ENCODE measurements around the gene DPP6. TPM values are rescaled to one million over a fixed set of nuclear protein-coding genes. Genes with fewer than 3 reads are reported as not detected.

The DPP6 gene
- total RNA-seq, 2 experiments from 2014 or later = not detected

DNA sequence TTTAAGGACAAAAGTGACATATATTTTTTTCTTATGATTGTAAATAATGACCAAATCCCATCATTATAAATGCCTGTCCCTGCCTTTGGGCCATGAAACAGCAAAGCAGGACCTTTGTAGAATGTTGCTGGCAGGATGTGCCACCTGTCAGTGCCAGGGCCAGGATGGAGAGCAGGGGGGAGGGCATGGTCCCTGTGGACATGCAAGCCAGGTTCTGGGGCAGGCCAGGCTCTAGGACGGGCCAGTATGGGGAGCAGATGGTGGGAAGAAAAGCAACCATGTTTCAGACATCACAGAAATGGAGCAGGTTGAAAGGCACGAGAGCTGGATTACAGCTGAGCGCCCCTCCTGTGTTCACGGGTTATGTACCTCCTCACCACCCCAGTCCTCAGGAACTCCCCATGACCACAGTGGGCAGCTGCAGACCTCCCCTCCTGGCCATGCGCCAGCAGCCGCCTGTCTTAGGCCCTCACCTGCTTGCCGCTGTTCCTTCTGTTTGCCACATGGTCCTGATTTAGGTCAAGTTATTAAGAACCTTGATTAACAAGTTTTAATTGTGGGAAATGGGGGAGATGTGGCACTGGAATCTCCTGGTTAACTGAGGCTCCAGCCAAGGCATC is 740.3 kb downstream of the DPP6 start:
- no peaks in the 10 kb centered on the region for H3K4me1 Mint-ChIP-seq (ENCODE audit: low read depth)
- peaks cover 8% of the 10 kb centered on the region for H3K9me3 Mint-ChIP-seq
- no peak overlapping the region for H3K27ac Mint-ChIP-seq
- ChIA-PET POLR2A (no interaction called here), CTCF (no interaction called here)
- H3K4me3 Mint-ChIP-seq = no peak overlapping the region
- intact Hi-C loops (cut with micrococcal nuclease) = no loop called here
- H3K27me3 Mint-ChIP-seq = peaks cover 13% of the 10 kb centered on the region
- DNase-seq = no peak
- H3K36me3 Mint-ChIP-seq = no peaks in the 10 kb centered on the region

DNA sequence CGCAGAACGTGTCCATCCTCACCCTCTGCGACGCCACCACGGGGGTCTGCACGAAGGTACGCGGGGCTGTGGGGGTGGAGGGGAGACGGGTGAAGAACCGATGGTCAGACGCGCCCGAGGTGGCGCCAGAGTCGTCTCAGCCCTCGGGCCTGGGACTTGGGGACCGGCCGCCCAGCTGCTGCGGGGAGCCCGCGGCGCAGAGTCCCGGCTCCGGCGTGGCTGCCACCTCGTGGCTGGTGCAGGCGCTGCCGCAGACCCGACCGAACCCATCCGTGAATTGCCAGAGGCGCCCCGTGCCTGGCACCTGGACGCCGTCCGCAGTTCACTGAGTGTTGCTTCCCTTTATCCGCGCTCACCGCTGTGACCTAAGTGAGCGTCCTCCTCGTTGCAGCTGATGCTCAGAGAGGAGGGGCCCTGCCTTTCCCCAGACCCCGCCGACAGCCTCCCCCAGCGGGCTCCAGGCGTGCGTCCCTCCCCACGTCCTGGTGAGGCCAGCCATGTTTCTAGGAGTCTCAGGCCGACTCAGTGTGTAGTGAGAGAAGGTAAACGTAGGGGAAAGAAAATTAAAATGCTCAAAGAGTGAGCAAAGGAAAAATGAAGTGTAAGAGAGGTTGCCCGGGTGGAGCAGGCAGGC is 742.1 kb downstream of the DPP6 start:
- intact Hi-C loops (cut with micrococcal nuclease) = no loop called here
- DNase-seq = peak; percentile 15
- peaks cover under 1% of the 10 kb centered on the region for H3K9me3 Mint-ChIP-seq
- no peaks in the 10 kb centered on the region for H3K4me1 Mint-ChIP-seq (ENCODE audit: low read depth)
- H3K4me3 Mint-ChIP-seq = no peak overlapping the region
- H3K36me3 Mint-ChIP-seq = no peaks in the 10 kb centered on the region
- peaks cover 9% of the 10 kb centered on the region for H3K27me3 Mint-ChIP-seq
- POLR2A ChIA-PET = no interaction called here
- CTCF ChIA-PET = interaction anchor here (0.9 kb wide), 1 partner anchor 96 kb away, joined by 3 read pairs; no protein-coding TSS in a partner anchor
- no peak overlapping the region for H3K27ac Mint-ChIP-seq

DNA sequence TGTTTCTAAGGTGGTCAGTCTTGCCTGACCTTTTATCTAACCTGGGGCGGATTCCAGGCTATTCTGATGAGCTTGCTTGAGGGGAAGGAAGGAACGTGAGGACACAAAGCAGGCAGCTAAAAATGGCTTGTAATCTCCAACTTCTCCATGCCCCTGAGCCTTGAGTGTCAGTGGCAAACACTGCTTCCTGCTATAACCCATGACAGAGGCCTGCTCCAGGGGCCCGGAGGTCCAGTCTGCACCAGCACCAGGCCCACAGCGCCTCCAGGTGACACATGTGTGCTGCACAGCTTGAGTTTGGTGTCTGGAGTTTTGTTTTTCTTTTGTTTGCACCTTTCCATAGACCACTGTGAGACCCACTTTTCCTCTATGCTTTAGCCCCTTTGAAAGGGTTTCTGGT is 742.8 kb downstream of the DPP6 start:
- intact Hi-C loops (cut with micrococcal nuclease) = no loop called here
- H3K4me1 Mint-ChIP-seq (ENCODE audit: low read depth) = no peaks in the 10 kb centered on the region
- no peak overlapping the region for H3K27ac Mint-ChIP-seq
- no peaks in the 10 kb centered on the region for H3K36me3 Mint-ChIP-seq
- peaks cover 9% of the 10 kb centered on the region for H3K27me3 Mint-ChIP-seq
- no peak overlapping the region for H3K4me3 Mint-ChIP-seq
- H3K9me3 Mint-ChIP-seq = no peaks in the 10 kb centered on the region
- CTCF ChIA-PET = interaction anchor here (0.9 kb wide), 1 partner anchor 96 kb away, joined by 3 read pairs; no protein-coding TSS in a partner anchor
- no peak for DNase-seq
- POLR2A ChIA-PET = no interaction called here

DNA sequence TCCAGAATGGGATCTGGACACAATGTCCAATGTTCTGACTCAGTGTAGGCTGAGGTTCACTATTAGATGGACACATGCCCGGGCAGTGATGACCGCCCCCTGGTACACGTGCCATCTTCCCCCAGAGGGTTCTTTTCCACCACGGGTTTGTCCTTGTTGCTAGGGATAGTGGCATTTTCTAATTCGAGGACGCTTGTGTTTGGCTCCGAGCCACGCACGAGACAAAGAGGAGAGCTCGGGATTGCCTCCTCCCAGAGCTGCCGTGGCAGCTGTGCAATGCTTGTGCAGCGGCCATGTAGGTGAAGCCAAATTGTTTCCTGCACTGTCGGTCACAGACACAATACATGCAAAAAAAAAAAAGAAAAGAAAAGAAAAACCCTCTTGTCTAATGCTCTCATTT is 743.2 kb downstream of the DPP6 start:
- Mint-ChIP-seq H3K36me3 (no peaks in the 10 kb centered on the region), H3K27me3 (peaks cover 9% of the 10 kb centered on the region), H3K9me3 (no peaks in the 10 kb centered on the region), H3K4me3 (no peak overlapping the region), H3K27ac (no peak overlapping the region), H3K4me1 (ENCODE audit: low read depth) (no peaks in the 10 kb centered on the region)
- no peak for DNase-seq
- intact Hi-C loops (cut with micrococcal nuclease) = no loop called here
- POLR2A ChIA-PET = no interaction called here
- CTCF ChIA-PET = interaction anchor here (0.9 kb wide), 1 partner anchor 97 kb away, joined by 3 read pairs; no protein-coding TSS in a partner anchor

DNA sequence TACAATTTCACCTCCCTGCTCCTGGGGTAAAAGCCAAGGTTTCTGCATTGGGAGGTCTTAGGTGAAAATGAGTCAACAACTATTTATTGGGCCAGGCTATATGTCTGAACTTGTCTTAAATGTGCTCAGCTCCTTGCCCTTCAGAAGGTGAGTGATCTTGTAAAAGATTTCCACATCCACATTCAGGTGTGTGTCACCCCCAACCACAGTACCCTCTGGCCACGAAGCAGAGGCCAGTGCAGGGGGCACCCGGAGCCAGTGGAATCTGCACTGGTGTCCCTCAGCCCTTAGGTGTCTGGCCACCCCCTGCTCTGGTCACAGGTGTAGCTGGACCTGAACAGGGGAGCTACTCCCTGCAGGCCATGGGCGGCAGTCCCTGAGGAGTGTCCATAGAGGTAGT is 752.3 kb downstream of the DPP6 start:
- no peak for DNase-seq
- no peak overlapping the region for H3K27ac Mint-ChIP-seq
- CTCF ChIA-PET = no interaction called here
- H3K4me1 Mint-ChIP-seq (ENCODE audit: low read depth) = no peaks in the 10 kb centered on the region
- H3K4me3 Mint-ChIP-seq = no peak overlapping the region
- H3K27me3 Mint-ChIP-seq = no peaks in the 10 kb centered on the region
- no peaks in the 10 kb centered on the region for H3K9me3 Mint-ChIP-seq
- intact Hi-C loops (cut with micrococcal nuclease) = no loop called here
- POLR2A ChIA-PET = no interaction called here
- no peaks in the 10 kb centered on the region for H3K36me3 Mint-ChIP-seq

DNA sequence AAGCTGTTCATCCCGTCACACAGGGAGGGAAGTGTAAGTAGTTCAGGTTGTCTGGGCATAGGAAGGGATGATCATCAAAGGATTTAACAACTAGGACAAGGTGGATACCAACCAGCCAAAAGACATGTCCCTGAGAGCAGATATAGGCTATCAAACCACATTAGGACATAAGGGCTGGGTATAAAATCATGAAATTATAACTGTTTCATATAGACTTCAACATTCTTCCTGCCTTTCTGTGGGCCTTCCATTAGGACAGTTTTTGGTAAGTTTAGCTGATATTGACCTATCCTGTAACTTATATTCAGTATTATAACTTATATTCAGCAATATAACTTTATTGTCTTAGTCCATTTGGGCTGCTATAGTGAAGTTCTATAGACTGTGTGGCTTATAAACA is 759.8 kb downstream of the DPP6 start:
- POLR2A ChIA-PET = no interaction called here
- no peaks in the 10 kb centered on the region for H3K36me3 Mint-ChIP-seq
- H3K27me3 Mint-ChIP-seq = peaks cover 2% of the 10 kb centered on the region
- peaks cover 18% of the 10 kb centered on the region for H3K9me3 Mint-ChIP-seq
- no peaks in the 10 kb centered on the region for H3K4me1 Mint-ChIP-seq (ENCODE audit: low read depth)
- intact Hi-C loops (cut with micrococcal nuclease) = no loop called here
- CTCF ChIA-PET = no interaction called here
- no peak for DNase-seq
- no peak overlapping the region for H3K4me3 Mint-ChIP-seq
- no peak overlapping the region for H3K27ac Mint-ChIP-seq

DNA sequence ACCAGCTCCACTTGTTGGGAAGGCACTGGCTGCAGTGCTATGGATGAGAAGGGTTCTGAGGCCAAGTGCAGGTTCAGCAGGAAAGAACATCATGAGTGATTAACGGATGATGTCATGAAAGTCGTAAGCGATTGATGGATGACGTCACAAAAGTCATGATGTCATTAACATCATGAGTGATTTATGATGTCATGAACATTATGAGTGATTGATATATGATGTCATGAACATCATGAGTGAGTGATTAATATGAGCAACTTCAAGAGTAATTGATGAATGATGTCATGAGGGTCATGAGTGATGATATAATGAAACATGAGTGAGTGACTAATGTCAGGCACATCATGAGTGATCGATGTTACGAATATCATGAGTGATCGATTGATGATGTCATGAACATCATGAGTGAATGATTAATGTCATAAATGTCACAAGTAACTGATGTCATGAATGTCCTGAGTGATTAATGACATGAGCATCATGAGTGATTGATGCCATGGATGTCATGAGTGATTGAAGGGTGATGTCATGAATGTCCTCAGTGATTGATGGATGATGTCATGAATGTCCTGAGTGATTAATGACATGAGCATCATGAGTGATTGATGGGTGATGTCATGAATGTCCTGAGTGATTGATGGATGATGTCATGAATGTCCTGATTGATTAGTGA is 765.2 kb downstream of the DPP6 start:
- ChIA-PET CTCF (no interaction called here), POLR2A (no interaction called here)
- Mint-ChIP-seq H3K27me3 (peaks cover 4% of the 10 kb centered on the region), H3K4me3 (no peak overlapping the region), H3K27ac (no peak overlapping the region), H3K4me1 (ENCODE audit: low read depth) (no peaks in the 10 kb centered on the region), H3K9me3 (peaks cover 4% of the 10 kb centered on the region), H3K36me3 (no peaks in the 10 kb centered on the region)
- intact Hi-C loops (cut with micrococcal nuclease) = no loop called here
- DNase-seq = no peak

DNA sequence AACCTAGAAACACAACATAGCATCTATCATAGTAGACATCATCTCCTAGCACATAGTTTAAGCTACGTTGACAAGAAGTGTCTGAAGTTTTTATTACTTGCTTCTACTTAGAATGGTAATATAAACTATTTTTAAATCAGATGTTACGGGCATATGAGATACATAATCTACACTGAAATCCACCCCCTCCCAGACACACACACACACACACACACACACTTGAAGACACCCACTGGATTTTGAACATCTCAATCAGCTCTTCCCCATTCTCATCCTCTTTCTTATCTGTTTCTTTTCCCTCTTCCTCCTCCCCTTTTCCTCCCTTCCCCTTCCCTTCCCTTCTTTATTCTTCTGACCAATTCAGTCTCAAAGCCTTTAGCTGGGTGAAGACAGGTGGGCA is 774.8 kb downstream of the DPP6 start:
- DNase-seq = no peak
- peaks cover 2% of the 10 kb centered on the region for H3K27me3 Mint-ChIP-seq
- H3K36me3 Mint-ChIP-seq = no peaks in the 10 kb centered on the region
- ChIA-PET POLR2A (no interaction called here), CTCF (no interaction called here)
- H3K27ac Mint-ChIP-seq = no peak overlapping the region
- intact Hi-C loops (cut with micrococcal nuclease) = no loop called here
- no peak overlapping the region for H3K4me3 Mint-ChIP-seq
- H3K9me3 Mint-ChIP-seq = no peaks in the 10 kb centered on the region
- no peaks in the 10 kb centered on the region for H3K4me1 Mint-ChIP-seq (ENCODE audit: low read depth)

DNA sequence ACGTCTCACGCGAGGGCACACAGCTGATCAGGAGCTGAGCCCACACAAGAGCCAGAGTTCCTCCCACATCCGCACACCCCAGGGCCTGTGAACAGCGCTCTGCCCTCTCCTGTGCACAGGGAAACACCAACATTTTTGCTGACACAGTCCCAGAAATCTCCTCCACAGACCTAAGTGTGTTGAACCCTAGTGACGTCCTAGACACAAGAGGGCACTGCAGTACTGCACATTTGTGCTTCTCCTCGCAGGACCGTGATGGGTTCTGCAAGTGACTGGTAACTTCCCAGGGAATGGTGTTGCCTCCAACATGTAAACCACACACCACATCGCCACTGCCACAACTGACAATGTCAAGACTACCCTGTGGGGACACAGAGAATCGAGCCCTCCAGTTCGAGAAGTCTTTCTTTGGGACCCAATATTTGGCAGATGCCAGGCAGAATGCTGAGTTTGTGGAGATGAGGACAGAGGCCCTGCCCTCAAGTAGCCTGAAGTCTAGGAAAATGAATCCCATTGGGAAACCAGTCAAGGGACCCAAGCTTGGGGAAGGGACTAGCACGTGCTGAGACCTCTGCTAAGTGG is 780.5 kb downstream of the DPP6 start:
- Mint-ChIP-seq H3K4me3 (no peak overlapping the region), H3K9me3 (no peaks in the 10 kb centered on the region)
- DNase-seq = no peak

DNA sequence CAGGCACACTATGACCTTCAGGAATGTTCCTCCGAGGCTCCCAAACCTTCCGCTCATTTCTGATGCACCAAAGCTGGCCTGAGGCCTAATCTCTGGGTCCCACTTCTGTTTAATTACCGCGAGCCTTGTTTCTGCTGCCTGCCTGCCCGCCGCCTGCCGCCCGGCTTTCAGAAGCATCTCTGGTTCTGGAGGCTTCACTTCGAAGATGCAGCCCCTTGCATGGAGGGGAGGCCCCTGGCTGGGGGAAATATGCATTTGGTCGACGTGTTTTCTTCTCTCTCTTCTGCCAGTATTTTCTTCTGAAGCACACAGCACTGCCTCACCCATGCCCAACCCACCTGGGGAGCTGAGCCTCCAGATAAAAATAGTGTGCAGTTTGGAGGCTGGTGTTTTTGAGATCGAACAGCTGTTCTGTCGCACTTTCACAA is 783.8 kb downstream of the DPP6 start:
- Mint-ChIP-seq H3K9me3 (no peaks in the 10 kb centered on the region), H3K4me3 (no peak overlapping the region), H3K4me1 (ENCODE audit: low read depth) (no peaks in the 10 kb centered on the region), H3K36me3 (no peaks in the 10 kb centered on the region), H3K27me3 (no peaks in the 10 kb centered on the region), H3K27ac (no peak overlapping the region)
- intact Hi-C loops (cut with micrococcal nuclease) = no loop called here
- CTCF ChIA-PET = no interaction called here
- POLR2A ChIA-PET = no interaction called here
- DNase-seq = no peak

More for the DNA sequence above, 780.5 kb downstream of the DPP6 start:
- no peak overlapping the region for H3K27ac Mint-ChIP-seq
- no peaks in the 10 kb centered on the region for H3K36me3 Mint-ChIP-seq
- ChIA-PET POLR2A (no interaction called here), CTCF (no interaction called here)
- intact Hi-C loops (cut with micrococcal nuclease) = no loop called here
- no peaks in the 10 kb centered on the region for H3K27me3 Mint-ChIP-seq
- no peaks in the 10 kb centered on the region for H3K4me1 Mint-ChIP-seq (ENCODE audit: low read depth)

DNA sequence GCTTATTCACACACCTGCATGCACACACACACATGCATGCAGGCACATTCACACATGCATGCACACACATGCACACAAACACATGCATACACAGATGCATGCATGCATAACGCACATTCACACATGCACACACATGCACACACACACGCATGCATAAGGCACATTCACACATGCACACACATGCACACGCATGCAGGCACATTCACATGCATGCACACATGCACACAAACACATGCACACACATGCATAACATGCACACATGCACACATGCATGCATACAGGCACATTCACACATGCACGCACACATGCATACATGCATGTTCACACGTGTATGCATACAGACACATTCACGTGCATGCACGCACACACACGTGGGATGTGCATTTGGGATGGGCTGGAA is 784.9 kb downstream of the DPP6 start:
- ChIA-PET CTCF (no interaction called here), POLR2A (no interaction called here)
- no peak overlapping the region for H3K4me3 Mint-ChIP-seq
- H3K9me3 Mint-ChIP-seq = no peaks in the 10 kb centered on the region
- intact Hi-C loops (cut with micrococcal nuclease) = no loop called here
- H3K36me3 Mint-ChIP-seq = no peaks in the 10 kb centered on the region
- no peak overlapping the region for H3K27ac Mint-ChIP-seq
- H3K27me3 Mint-ChIP-seq = peaks cover 3% of the 10 kb centered on the region
- no peaks in the 10 kb centered on the region for H3K4me1 Mint-ChIP-seq (ENCODE audit: low read depth)
- DNase-seq = no peak

DNA sequence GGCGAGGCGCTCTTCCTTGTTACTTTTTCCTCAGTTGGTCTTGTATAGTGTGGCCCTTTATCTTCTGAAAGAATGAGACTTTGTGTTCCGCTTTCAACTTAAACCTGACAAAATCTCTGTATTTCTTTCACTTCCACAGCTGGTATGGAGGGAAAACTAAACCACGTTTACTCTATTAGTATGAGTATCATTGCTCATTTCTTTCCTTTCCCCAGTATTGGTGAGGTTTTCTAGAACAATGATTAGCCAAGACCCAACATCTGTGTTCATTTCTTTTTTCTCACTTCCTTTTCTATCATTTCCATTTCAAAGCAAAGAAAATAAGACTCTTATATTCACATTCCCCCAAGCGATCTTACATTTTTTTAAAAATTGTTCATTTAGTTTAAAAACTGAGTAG is 785.4 kb downstream of the DPP6 start:
- no peaks in the 10 kb centered on the region for H3K9me3 Mint-ChIP-seq
- POLR2A ChIA-PET = no interaction called here
- no peak for DNase-seq
- no peak overlapping the region for H3K27ac Mint-ChIP-seq
- intact Hi-C loops (cut with micrococcal nuclease) = no loop called here
- peaks cover 3% of the 10 kb centered on the region for H3K27me3 Mint-ChIP-seq
- no peaks in the 10 kb centered on the region for H3K36me3 Mint-ChIP-seq
- CTCF ChIA-PET = no interaction called here
- no peak overlapping the region for H3K4me3 Mint-ChIP-seq
- H3K4me1 Mint-ChIP-seq (ENCODE audit: low read depth) = no peaks in the 10 kb centered on the region

DNA sequence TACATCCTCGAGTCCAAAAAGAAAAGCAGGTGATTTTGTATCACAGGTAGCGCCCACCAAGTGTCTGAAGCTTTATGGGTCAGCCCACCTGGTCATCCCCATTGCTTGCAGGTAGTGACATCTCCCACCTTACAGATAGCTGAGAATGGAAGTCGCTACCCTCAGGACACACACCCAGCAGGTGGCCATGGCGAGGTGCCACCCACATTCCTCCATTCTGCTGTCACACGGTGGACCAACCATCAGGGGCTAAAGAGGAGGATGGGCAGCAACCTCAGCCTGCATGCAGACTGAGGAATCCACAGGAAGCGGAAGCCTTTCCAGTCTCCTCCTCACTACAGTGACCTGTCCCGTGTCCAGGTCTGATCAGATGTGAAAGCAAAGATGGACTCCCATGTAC is 787.9 kb downstream of the DPP6 start:
- intact Hi-C loops (cut with micrococcal nuclease) = no loop called here
- H3K27me3 Mint-ChIP-seq = peaks cover 10% of the 10 kb centered on the region
- POLR2A ChIA-PET = no interaction called here
- no peaks in the 10 kb centered on the region for H3K9me3 Mint-ChIP-seq
- DNase-seq = no peak
- H3K27ac Mint-ChIP-seq = no peak overlapping the region
- no peaks in the 10 kb centered on the region for H3K36me3 Mint-ChIP-seq
- H3K4me3 Mint-ChIP-seq = no peak overlapping the region
- CTCF ChIA-PET = no interaction called here
- H3K4me1 Mint-ChIP-seq (ENCODE audit: low read depth) = no peaks in the 10 kb centered on the region
